Body of pancreas (tissue), 4 donors: ENCODE data around the gene LZTS3.

Experiments
- POLR2A ChIP-seq, 3 donors: fragments of 450-650 bp; IDR thresholded peaks; one replicate each; pipeline ENCODE4 v1.6.1; 2016; ENCODE audit warnings: antibody characterized with exemption in 3 of 3, mild to moderate bottlenecking in 2 of 3
- TF ChIP-seq, protein P1 (sequence below), 7 experiments: fragments of 450-650 bp in 4 of 7; fragments of 200-600 bp in 3 of 7; sonication (generic) in 3 of 7; IDR thresholded peaks; one replicate each; pipeline ENCODE4 v1.5.1; 2016 to 2019; ENCODE audit warnings: antibody characterized with exemption in 7 of 7

- TF ChIP-seq, protein P1, sequence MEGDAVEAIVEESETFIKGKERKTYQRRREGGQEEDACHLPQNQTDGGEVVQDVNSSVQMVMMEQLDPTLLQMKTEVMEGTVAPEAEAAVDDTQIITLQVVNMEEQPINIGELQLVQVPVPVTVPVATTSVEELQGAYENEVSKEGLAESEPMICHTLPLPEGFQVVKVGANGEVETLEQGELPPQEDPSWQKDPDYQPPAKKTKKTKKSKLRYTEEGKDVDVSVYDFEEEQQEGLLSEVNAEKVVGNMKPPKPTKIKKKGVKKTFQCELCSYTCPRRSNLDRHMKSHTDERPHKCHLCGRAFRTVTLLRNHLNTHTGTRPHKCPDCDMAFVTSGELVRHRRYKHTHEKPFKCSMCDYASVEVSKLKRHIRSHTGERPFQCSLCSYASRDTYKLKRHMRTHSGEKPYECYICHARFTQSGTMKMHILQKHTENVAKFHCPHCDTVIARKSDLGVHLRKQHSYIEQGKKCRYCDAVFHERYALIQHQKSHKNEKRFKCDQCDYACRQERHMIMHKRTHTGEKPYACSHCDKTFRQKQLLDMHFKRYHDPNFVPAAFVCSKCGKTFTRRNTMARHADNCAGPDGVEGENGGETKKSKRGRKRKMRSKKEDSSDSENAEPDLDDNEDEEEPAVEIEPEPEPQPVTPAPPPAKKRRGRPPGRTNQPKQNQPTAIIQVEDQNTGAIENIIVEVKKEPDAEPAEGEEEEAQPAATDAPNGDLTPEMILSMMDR (IDR thresholded peaks at IDR 0.05) = no peak
- TF ChIP-seq POLR2A (IDR thresholded peaks at IDR 0.05) = no peak
These were observed 57.0 kb downstream of the LZTS3 start for GRCh38 chr20:3116341-3116740.
